Mammary epithelial cell (primary cell): ENCODE measurements around the gene CLASP1.

Experiments
- CTCF ChIP-seq, 2 donors: IDR thresholded peaks in 1 of 2; conservative IDR thresholded peaks in 1 of 2; 2 replicates each; pipeline ENCODE4 v1.5.1; 2011 to 2012; ENCODE audit warnings: inconsistent platforms in 2 of 2, low read length in 2 of 2, mild to moderate bottlenecking in 2 of 2, control low read depth in 1 of 2, low read depth in 1 of 2; ENCODE audit not compliant: insufficient read depth in 1 of 2; ENCODE audit errors: extremely low read depth in 1 of 2
- EZH2 ChIP-seq: IDR thresholded peaks from 2 replicates; pipeline ENCODE4 v1.6.1; 2012; ENCODE audit warnings: low read length, inconsistent platforms, borderline replicate concordance

GRCh38 chr2:121550669-121551068, 98.6 kb downstream of the CLASP1 start:
- TF ChIP-seq CTCF (conservative IDR thresholded peaks at IDR 0.05 in 1 of 2, IDR thresholded peaks at IDR 0.05 in 1 of 2; ENCODE audit: extremely low read depth in 1 of 2, insufficient read depth in 1 of 2, low read depth in 1 of 2, low read length in 2 of 2) (no peak), EZH2 (no peak)
